ENCODE data around the gene SRRM3. TPM values are rescaled to one million over a fixed set of nuclear protein-coding genes. Genes with fewer than 3 reads are reported as not detected.
"Not testable (repeated sequence)": the region's sequence is repeated elsewhere in the genome, so short reads cannot be mapped to it uniquely, and the experiment has no call there.

SRRM3 gene
- total RNA-seq, 2 experiments from 2014 or later: not detected

GRCh38 chr7:76185187-76185896, 16.4 kb upstream of the SRRM3 start:
- ChIA-PET CTCF (interaction anchor here (1.2 kb wide), 1 partner anchor 12 kb away, joined by 3 read pairs; no protein-coding TSS in a partner anchor), POLR2A (no interaction called here)

GRCh38 chr7:76187272-76187671, 14.4 kb upstream of the SRRM3 start:
- ChIA-PET CTCF (interaction anchor here (1.0 to 1.4 kb wide), 2 partner anchors 10 to 18 kb away, joined by 3 to 4 read pairs; no protein-coding TSS in a partner anchor), POLR2A (no interaction called here)

GRCh38 chr7:76189276-76189675, 12.4 kb upstream of the SRRM3 start:
- ChIA-PET CTCF (interaction anchor here (1.2 kb wide), 1 partner anchor 13 kb away, joined by 5 read pairs; the partner anchor contains the start of gene SRRM3), POLR2A (no interaction called here)

GRCh38 chr7:76191783-76192240, 9.9 kb upstream of the SRRM3 start:
- CTCF ChIA-PET: interaction anchor here (0.6 to 1.1 kb wide), 2 partner anchors 14 to 567 kb away, joined by 3 read pairs; no protein-coding TSS in a partner anchor
- POLR2A ChIA-PET: no interaction called here

GRCh38 chr7:76193466-76193865, 8.2 kb upstream of the SRRM3 start:
- ChIA-PET POLR2A (no interaction called here), CTCF (interaction anchor here (1.2 kb wide), 1 partner anchor 9 kb away, joined by 3 read pairs; the partner anchor contains the start of gene SRRM3)

- CTCF ChIA-PET: interaction anchor here (1.2 kb wide), 1 partner anchor 8 kb away, joined by 3 read pairs; the partner anchor contains the start of gene SRRM3
- POLR2A ChIA-PET: no interaction called here
These were observed 7.8 kb upstream of the SRRM3 start for GRCh38 chr7:76193883-76194282.

- POLR2A ChIA-PET: no interaction called here
- CTCF ChIA-PET: no interaction called here
These were observed 4.9 kb upstream of the SRRM3 start for GRCh38 chr7:76196786-76197185.

- ChIA-PET POLR2A (no interaction called here), CTCF (no interaction called here)
These were observed 3.5 kb upstream of the SRRM3 start for GRCh38 chr7:76198202-76198601.

GRCh38 chr7:76202666-76203030, 952 bp downstream of the SRRM3 start:
- CTCF ChIA-PET: interaction anchor here (1.1 to 2.2 kb wide), 4 partner anchors 13 to 111 kb away, joined by 3 to 7 read pairs (median 4); no protein-coding TSS in a partner anchor
- POLR2A ChIA-PET: no interaction called here

GRCh38 chr7:76204147-76204546, 2.5 kb downstream of the SRRM3 start:
- CTCF ChIA-PET: interaction anchor here (1.5 kb wide), 1 partner anchor 110 kb away, joined by 4 read pairs; no protein-coding TSS in a partner anchor
- POLR2A ChIA-PET: no interaction called here

- ChIA-PET POLR2A (no interaction called here), CTCF (no interaction called here)
These were observed 4.9 kb downstream of the SRRM3 start for GRCh38 chr7:76206633-76207032.

GRCh38 chr7:76209310-76209709, 7.6 kb downstream of the SRRM3 start:
- POLR2A ChIA-PET: no interaction called here

GRCh38 chr7:76211216-76211615, 9.5 kb downstream of the SRRM3 start:
- ChIA-PET CTCF (no interaction called here), POLR2A (no interaction called here)

More at GRCh38 chr7:76209310-76209709, 7.6 kb downstream of the SRRM3 start:
- CTCF ChIA-PET: no interaction called here

GRCh38 chr7:76215349-76215748, 13.7 kb downstream of the SRRM3 start:
- POLR2A ChIA-PET: not testable (repeated sequence)
- CTCF ChIA-PET: interaction anchor here (0.7 kb wide), 1 partner anchor 39 kb away, joined by 5 read pairs; no protein-coding TSS in a partner anchor

- ChIA-PET POLR2A (no interaction called here), CTCF (no interaction called here)
These were observed 14.8 kb downstream of the SRRM3 start for GRCh38 chr7:76216381-76217082.

- ChIA-PET CTCF (no interaction called here), POLR2A (no interaction called here)
These were observed 16.4 kb downstream of the SRRM3 start for GRCh38 chr7:76217942-76218566.

- POLR2A ChIA-PET: no interaction called here
- CTCF ChIA-PET: interaction anchor here (0.7 to 2.1 kb wide), 2 partner anchors 43 to 147 kb away, joined by 3 to 5 read pairs; no protein-coding TSS in a partner anchor
These were observed 18.7 kb downstream of the SRRM3 start for GRCh38 chr7:76220185-76221057.

- POLR2A ChIA-PET: no interaction called here
- CTCF ChIA-PET: no interaction called here
These were observed 20.6 kb downstream of the SRRM3 start for GRCh38 chr7:76222333-76222732.

GRCh38 chr7:76222839-76223238, 21.1 kb downstream of the SRRM3 start:
- ChIA-PET CTCF (no interaction called here), POLR2A (no interaction called here)
